Vagina (tissue), 2 donors: Measurements from ENCODE around the gene NEB.

Experiments used
- POLR2A ChIP-seq, 2 donors: fragments of 450-650 bp; IDR thresholded peaks; one replicate each; pipeline ENCODE4 v1.6.1; 2017; ENCODE audit warnings: antibody characterized with exemption in 2 of 2, mild to moderate bottlenecking in 2 of 2, moderate library complexity in 2 of 2
- POLR2AphosphoS5 ChIP-seq, 2 donors: sonication (generic); formaldehyde crosslinking; IDR thresholded peaks; one replicate each; pipeline ENCODE4 v1.9.0; 2017; ENCODE audit warnings: antibody characterized with exemption in 2 of 2, mild to moderate bottlenecking in 2 of 2, low read depth in 1 of 2; ENCODE audit not compliant: insufficient read depth in 1 of 2
- TF ChIP-seq, protein P1 (sequence below), 3 experiments: fragments of 450-650 bp in 2 of 3; fragments of 200-600 bp in 1 of 3; sonication (generic) in 1 of 3; IDR thresholded peaks; one replicate each; pipeline ENCODE4 v1.5.1; 2017 to 2019; ENCODE audit warnings: antibody characterized with exemption in 3 of 3, mild to moderate bottlenecking in 2 of 3, moderate library complexity in 2 of 3

- TF ChIP-seq, protein P1, sequence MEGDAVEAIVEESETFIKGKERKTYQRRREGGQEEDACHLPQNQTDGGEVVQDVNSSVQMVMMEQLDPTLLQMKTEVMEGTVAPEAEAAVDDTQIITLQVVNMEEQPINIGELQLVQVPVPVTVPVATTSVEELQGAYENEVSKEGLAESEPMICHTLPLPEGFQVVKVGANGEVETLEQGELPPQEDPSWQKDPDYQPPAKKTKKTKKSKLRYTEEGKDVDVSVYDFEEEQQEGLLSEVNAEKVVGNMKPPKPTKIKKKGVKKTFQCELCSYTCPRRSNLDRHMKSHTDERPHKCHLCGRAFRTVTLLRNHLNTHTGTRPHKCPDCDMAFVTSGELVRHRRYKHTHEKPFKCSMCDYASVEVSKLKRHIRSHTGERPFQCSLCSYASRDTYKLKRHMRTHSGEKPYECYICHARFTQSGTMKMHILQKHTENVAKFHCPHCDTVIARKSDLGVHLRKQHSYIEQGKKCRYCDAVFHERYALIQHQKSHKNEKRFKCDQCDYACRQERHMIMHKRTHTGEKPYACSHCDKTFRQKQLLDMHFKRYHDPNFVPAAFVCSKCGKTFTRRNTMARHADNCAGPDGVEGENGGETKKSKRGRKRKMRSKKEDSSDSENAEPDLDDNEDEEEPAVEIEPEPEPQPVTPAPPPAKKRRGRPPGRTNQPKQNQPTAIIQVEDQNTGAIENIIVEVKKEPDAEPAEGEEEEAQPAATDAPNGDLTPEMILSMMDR (IDR thresholded peaks at IDR 0.05), result no peak
- TF ChIP-seq POLR2A (IDR thresholded peaks at IDR 0.05) (no peak), POLR2AphosphoS5 (IDR thresholded peaks at IDR 0.05; ENCODE audit: insufficient read depth in 1 of 2, low read depth in 1 of 2) (no peak)
Observed at GRCh38 chr2:151478011-151478410, 256.3 kb downstream of the NEB start.
